EH (cell line): ENCODE measurements around the gene CXCL9.
"Not testable (repeated sequence)": the region's sequence is repeated elsewhere in the genome, so short reads cannot be mapped to it uniquely, and the experiment has no call there.

Experiments used
- DNase-seq: peaks from one replicate; pipeline ENCODE4 v3.0.0-alpha.2; 2015; ENCODE audit warnings: low read depth

The CXCL9 gene

DNA sequence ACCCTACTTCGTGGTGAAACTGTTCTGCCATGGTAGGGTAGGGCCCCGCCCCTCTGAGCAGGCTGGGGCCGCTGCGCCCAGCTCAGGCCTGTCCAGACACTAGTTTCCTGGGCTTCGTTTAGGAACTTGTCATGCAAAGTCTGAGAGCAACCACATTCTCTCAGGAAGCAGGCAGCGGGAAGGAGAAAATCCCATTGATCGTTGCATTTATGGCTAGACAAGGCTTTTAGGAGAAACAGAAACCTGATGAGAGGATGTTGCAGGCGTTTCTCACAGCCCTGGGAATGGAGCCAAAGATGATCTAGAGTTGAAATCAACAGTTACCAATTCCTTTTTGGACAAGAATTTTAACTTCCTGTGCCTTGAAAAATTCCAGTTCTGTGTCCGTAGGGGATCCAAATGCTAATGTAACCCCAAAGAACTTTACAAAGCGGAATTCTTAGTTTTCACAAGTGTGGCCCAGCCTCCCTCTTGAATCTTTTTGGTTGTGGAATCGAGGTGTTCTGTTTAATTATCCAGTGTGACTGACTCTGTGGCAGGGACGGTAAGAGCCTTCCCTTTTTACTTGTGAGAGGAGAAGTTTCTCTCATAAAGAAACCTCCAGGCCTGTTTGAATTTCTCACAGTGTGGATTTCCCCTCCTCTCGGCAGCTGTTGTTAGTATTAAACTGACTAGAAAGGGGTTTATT lies 4.5 kb upstream of the CXCL9 start:
- DNase-seq = peak; percentile 81

DNA sequence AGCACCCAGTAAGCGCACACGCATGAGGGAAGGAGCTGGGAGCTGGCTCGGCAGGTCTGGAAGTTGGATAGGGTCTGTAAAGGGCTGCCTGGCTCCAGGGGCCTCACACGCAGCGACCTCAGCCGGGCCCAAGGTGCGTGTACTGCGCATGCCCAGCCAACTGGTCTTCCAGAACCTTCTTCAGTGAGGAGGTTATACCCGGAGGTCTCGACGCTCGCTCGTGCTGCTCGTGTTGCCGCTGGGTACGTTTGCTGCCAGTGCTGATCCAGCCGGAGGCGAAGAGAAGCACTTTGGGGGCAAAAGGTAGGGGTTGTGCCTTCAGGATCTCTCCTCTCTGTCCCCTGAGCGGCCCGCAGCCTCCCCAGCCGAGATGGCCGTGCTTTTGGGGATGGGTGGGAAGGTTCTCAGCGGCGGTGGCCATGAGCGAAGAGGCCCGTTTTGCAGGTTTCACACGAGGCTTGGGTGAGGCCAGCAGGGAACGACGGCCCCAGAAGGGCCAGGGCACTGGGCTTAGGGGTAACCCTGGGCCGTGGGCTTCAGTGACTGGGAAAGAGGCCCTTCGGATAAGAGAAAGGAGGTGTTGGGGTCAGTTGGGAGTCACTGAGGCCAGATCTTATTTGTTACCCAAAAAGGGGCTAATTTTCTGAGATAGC lies 3.8 kb upstream of the CXCL9 start:
- no peak for DNase-seq

DNA sequence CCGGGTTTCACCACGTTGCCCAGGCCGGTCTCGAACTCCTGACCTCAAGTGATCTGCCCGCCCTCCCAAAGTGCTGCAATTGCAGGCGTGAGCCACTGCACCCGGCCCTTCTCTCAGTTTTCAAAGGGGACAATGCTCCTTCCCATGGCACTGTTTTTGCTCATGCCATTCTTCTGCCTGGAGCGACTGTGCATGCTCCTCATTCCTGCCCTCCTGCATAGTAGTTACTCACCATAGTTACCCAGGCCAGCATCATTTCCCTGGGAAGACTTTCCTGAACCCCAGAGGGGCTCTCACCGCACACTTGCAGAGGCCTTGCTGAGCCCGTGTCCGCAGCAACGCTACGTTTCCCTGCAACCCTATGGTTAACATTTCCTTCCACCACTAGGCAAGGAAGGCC lies 3.3 kb upstream of the CXCL9 start:
- no peak for DNase-seq

DNA sequence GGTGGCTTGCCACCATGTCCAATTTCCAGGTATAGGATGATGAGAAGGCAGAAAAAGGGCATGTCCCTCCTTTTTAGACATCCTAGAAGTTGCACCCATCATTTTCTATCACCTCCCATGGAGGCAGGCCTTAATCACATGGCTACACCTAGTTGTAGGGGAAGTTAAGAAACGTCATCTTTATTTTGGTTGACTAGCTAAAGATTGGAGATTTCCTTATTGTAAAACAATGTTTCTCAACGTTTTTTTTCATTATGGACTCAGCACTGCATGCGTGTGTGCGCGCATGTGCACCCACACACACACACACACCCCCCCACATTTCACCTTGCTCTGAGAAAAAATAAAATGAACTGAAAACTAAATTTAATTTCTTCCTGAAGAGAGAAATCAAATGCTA lies 2.0 kb upstream of the CXCL9 start:
- DNase-seq = no peak

DNA sequence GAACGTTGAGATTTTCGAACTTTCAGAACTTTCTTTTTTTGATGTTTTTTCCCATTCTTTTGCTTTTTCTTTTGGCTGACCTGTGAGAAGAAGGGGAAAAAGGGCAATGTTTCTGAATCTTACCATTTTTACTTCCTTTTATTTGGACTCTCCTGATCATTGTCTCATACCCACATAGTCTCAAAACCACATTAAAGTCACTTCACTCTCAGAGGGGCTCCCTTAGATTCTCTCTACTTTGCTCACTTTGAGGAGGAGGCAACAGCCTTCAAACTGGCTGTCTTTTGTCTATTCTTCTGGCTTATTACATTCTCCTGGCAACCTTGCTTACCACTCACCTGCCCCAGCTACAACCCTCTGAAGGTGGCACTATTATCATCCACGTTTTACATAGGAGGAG lies 3.7 kb downstream of the CXCL9 start:
- DNase-seq = no peak

DNA sequence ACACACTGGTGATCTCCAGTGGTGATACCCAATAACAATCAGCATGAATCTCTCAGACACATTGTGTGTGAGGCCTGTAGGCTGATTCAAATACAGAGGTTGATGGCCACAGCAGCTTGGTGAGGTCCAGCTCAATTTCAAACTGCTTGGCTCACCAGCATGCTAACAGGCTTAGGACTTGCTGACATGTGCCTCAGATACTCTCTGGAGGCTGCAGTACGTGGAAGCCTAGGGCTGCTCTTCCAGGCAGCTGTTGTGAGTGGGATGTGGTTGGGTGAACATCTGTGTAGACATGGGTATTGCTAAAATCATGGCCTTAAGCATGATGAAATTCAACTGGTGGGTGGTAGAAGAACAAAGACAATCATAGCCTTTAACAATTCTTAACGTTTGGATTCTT lies 4.3 kb downstream of the CXCL9 start:
- no peak for DNase-seq

DNA sequence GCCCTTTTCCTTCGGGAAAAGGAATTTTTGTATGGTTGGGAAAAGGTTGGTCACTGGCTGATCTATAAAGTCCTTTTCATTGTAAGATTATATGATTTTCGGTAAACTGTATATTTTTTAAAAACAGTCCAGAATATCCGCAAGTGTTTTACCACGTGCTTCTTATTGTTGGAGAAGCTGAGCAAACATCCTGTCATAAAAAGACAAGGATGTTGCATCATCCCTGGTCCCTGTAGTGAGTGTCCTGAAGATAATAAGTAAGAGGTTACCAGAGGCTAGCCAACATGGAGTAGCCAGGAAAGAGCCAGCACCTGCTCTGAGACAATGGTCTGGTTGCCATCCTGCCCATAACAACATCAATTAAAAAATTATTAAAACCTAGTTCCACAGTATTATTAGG lies 5.1 kb downstream of the CXCL9 start:
- DNase-seq = peak; percentile 46

DNA sequence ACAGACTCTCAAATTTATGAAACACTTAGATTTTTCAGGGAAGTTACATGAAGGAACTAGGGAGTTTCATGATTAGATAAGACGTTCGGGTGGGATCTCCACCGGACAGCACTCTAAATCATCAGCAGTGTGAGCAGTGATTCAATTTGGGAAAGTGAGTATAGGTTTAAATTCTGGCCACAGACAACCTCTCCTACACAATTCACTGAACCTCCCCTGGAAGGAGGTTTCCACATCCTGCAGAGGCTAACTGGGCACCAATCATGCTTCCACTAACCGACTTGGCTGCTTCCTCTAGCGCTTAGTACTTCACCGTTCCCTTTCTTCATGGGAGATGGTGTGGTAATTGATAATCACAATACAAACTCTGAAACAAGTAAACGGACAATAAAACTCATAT lies 5.6 kb downstream of the CXCL9 start:
- no peak for DNase-seq

DNA sequence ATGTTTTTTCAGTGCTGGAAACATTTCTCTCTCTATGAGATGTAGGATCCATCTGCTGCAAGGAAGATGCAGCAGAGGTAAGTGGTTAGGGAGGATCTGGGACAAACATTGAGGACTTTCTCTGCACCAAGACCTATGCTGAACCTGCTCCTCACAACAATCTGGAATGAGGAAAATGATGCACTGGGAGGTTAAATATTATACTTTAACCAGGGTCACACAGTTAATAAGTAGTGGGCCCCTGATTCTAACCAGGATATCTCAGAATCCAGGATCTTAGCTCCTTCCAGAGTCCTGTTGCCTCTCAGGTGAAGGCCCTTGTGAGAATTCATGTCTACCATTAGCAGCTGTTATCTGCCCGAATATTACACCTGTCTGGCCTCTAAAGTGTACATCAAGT lies 7.0 kb downstream of the CXCL9 start:
- DNase-seq = no peak

DNA sequence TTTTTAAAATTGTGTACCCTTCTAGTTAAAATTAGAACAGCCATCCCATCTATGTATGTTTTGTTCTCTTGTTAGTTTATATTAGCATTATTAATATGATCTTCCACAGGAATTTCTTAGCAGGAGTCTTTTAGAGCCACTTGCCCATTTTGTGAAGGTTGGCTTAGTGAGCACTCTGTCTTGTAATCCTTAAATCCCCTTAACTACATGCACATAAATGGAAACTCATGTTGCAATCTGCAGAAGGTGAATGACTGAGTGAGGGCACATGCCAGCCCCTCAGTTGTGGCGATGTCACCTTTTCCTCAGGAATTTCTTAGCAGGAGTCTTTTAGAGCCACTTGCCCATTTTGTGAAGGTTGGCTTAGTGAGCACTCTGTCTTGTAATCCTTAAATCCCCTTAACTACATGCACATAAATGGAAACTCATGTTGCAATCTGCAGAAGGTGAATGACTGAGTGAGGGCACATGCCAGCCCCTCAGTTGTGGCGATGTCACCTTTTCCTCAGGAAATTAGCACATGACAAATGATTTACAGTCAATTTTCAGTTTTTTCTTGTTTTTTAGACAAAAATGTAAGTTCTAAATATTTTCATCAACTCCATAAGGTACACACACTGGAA lies 8.7 kb downstream of the CXCL9 start:
- not testable (repeated sequence) for DNase-seq

DNA sequence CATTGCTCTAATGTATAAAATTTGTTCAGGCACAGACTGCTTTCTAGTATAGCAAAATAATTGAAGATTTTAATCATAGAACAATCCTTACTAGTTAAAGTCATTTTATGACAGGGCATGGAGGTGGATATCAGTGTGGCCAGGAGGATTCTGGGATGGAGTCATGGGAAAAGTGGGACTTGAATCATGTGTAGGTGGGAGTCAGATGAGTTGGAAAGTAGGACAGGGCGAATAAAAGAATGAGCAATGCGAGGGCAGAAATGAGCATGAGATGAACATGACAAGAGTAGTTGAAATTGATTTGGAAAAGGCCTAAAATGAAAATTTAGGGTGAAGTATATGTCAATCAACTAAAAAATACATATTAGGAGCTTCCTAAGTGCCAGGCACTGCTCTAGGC lies 9.4 kb downstream of the CXCL9 start:
- no peak for DNase-seq

GRCh38 chr4:75997081-75997480 lies 10.2 kb downstream of the CXCL9 start:
- DNase-seq = no peak

- peak; percentile 55 for DNase-seq
Observed at GRCh38 chr4:75995727-75996126, 11.6 kb downstream of the CXCL9 start.

DNA sequence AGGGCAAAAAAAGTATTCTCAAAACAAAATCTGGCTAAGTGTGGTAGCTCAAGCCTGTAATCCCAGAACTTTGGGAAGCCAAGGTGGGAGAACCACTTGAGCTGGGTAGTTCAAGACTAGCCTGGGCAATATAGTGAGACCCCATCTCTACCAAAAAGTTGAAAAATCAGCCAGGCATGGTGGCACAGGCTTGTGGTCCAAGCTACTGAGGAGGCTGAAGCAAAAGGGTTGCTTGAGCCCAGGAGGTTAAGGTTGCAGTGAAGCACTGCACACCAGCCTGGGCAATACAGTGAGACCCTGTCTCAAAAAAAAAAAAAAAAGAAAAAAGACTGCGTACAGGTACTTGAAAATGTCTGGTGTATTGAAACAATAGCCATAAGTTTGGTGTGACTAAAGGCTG lies 14.8 kb downstream of the CXCL9 start:
- DNase-seq = no peak

- DNase-seq = peak; percentile 12
Observed at GRCh38 chr4:75989846-75990528, 17.3 kb downstream of the CXCL9 start.

GRCh38 chr4:75985116-75985515 lies 22.2 kb downstream of the CXCL9 start:
- DNase-seq = peak; percentile 94

DNA sequence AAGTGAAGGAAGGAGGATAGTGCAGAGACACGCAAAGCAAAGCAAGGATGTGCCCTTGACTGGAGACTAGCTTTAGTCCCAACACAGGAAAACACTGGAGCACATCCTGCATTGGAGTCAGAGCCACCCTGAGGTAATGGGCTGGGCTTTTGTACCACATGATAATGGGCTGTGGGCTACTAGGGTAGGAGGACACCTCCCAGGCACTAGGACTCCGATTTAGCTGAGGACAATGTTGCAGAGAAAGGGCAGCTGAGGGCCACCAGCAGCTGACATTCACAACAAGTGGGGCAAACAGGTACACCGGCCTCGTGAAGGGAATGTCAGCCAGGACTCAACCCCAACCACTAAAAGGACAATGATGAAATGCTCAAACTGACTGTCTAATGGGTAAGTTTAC lies 26.7 kb downstream of the CXCL9 start:
- DNase-seq = no peak

DNA sequence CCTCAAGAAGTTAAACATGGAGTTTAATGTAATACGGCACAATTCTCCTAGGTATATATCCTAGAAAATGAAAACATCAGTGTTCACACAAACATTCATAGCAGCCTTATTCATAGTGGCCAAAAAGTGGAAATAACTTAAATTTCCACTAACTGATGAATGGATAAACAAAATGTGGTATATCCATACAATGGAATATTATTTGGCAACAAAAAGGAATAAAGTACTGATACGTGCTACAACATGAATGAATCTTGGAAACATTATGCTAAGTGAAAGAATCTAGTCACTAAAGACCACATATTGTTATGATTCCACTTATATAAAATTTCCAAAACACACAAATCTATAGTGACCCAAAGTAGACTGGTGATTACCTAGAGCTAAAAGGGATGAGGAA lies 31.1 kb downstream of the CXCL9 start:
- no peak for DNase-seq

DNA sequence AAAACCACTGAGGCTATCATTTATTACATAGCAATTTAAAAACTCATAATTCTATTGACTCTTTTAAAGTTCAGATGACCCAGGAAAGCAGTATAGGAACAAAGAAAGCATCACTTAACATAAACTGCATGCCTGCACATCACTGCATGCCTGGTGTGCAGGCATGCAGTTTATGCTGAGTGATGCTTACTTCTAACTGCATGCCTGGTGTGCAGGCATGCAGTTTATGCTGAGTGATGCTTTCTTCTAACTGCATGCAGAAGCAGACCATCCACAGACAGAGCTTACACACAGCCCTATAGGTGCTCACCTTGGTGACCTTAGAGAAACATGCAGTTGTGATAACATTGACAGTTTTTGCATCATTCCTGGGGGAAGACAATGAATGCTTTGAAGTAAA lies 33.5 kb downstream of the CXCL9 start:
- DNase-seq = no peak

DNA sequence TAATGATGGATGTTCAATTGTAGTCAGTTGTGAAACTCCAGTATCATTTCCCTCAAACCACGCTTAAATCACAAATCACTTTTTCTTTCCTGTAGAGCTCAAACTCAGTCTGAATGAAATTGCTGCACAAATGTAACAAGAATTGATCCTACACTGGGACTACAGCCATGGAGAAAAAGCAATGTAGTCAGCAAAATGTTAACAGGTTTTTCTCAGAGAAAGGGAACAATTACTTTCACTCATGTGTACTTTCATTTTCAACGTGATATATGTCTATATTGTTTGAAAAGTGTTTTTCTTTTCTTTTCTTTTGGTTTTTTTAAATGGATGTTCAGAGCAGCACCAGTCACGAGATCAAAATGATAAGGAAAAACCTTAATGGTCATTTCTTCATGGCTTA lies 39.2 kb downstream of the CXCL9 start:
- no peak for DNase-seq

DNA sequence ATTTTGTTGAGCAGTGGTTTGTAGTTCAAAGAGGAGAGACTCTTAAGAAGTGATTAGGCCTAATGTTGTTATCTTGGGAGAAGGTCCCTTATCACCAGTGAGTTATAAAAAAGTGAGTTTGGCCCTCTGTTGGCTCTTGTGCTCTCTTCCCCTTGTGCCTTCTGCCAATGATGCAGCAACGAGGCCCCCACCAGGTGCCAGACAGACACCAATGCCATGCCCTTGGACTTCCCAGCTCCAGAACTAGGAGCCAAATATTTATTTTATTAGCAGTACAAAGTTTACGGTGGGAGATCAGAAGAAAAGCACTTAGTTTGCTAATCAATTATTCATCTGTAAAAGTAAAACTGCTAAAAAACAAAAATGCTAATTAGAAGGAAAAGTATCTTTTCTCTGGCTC lies 43.8 kb downstream of the CXCL9 start:
- DNase-seq = no peak

DNA sequence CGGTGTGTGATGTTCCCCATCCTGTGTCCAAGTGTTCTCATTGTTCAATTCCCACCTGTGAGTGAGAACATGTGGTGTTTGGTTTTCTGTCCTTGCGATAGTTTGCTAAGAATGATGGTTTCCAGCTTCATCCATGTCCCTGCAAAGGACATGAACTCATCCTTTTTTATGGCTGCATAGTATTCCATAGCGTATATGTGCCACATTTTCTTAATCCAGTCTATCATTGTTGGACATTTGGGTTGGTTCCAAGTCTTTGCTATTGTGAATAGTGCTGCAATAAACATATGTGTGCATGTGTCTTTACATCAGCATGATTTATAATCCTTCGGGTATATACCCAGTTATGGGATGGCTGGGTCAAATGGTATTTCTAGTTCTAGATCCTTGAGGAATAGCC lies 45.2 kb downstream of the CXCL9 start:
- not testable (repeated sequence) for DNase-seq

DNA sequence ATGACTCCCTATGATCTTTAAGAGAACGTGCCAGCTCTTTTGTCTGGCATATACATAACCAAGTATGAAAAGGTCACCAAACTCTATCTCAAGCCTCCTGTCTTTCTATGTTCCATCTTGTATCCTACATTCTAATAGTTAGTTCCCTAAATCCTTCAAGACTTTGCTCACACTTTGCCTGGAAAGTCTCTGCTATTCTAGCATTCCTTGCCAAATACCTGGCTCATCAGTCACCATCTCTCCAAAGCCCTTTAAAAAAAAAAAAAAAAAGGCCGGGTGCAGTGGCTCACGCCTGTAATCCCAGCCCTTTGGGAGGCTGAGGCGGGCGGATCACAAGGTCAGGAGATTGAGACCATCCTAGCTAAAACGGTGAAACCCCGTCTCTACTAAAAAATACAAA lies 48.8 kb downstream of the CXCL9 start:
- DNase-seq = peak; percentile 58
